Spleen (tissue), 7 donors: ENCODE data around the gene NAALADL2.

ENCODE experiments used
- POLR2A ChIP-seq, 3 donors: fragments of 450-650 bp; IDR thresholded peaks; one replicate each; pipeline ENCODE4 v1.5.1; 2017; ENCODE audit warnings: antibody characterized with exemption in 3 of 3, mild to moderate bottlenecking in 1 of 3
- TF ChIP-seq, protein P1 (sequence below), 11 experiments: fragments of 200-600 bp in 7 of 11; fragments of 450-650 bp in 4 of 11; sonication (generic) in 4 of 11; IDR thresholded peaks in 8 of 11; conservative IDR thresholded peaks in 3 of 11; 1 replicate in 7 of 11; 2 replicates in 4 of 11; pipeline versions ENCODE4 v1.4.0 to v1.8.0; 2016 to 2021; ENCODE audit warnings: antibody characterized with exemption in 11 of 11, inconsistent platforms in 4 of 11, mild to moderate bottlenecking in 1 of 11
- donor health status: DM: no; HTN: no; CAD: no; lungs with moderate emphysema.
- donor health status: DM: no; HTN: no; CAD: no.
- donor health status: DM: no; HTN: no; CAD: no.

- TF ChIP-seq, protein P1, sequence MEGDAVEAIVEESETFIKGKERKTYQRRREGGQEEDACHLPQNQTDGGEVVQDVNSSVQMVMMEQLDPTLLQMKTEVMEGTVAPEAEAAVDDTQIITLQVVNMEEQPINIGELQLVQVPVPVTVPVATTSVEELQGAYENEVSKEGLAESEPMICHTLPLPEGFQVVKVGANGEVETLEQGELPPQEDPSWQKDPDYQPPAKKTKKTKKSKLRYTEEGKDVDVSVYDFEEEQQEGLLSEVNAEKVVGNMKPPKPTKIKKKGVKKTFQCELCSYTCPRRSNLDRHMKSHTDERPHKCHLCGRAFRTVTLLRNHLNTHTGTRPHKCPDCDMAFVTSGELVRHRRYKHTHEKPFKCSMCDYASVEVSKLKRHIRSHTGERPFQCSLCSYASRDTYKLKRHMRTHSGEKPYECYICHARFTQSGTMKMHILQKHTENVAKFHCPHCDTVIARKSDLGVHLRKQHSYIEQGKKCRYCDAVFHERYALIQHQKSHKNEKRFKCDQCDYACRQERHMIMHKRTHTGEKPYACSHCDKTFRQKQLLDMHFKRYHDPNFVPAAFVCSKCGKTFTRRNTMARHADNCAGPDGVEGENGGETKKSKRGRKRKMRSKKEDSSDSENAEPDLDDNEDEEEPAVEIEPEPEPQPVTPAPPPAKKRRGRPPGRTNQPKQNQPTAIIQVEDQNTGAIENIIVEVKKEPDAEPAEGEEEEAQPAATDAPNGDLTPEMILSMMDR (IDR thresholded peaks at IDR 0.05 in 8 of 11, conservative IDR thresholded peaks at IDR 0.05 in 3 of 11): no peak
- no peak for TF ChIP-seq POLR2A (IDR thresholded peaks at IDR 0.05)
Observed at GRCh38 chr3:175590745-175591144, 731.6 kb downstream of the NAALADL2 start.
